Measurements from ENCODE around the gene MTOR. TPM values are rescaled to one million over a fixed set of nuclear protein-coding genes. Genes with fewer than 3 reads are reported as not detected.
"Not testable (repeated sequence)": the region's sequence is repeated elsewhere in the genome, so short reads cannot be mapped to it uniquely, and the experiment has no call there.

Gene MTOR
- total RNA-seq, 1 donor from 2014 or later: 36.1 TPM

DNA sequence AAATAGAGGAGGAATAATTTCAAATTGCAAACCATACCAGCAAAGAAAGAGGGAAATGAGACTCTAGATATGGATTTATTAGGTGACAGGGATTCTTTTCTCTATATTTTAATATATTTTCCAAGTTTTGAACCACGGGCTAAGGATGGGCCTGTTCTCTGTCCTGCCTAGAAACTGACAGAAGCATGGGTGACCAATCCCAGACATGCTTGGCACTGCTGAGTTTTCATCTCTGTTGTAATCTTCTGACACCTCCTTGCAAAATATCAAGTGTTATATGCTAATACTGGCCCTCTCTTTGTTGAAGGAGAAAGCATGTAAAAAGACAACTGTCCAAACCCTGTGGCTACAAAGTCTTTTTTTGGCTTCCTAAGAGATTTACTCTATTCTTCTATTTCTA, 74.0 kb downstream of the MTOR start:
- DNase-seq (ENCODE audit: low spot score): no peak
- intact Hi-C loops (cut with DNase I): no loop called here

DNA sequence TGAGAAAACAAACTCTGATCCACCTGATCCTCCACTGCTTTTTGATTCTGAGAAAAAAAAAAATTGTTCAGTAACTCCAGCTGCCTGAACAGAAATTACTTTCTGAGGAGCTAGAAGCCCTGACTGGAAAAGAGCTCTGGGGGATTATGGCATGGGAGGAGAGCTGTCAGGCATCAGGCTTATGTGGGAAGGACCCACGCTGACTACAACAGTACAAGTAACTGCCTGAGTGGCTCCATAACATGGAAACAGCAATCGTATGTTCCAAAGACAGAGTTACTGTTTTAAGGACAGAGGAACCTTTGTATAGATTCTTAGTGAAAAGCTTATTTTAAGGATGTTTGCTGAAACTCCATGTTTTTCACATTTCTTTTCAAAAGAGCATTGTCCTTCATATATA, 74.4 kb downstream of the MTOR start:
- DNase-seq (ENCODE audit: low spot score): no peak
- intact Hi-C loops (cut with DNase I): no loop called here

DNA sequence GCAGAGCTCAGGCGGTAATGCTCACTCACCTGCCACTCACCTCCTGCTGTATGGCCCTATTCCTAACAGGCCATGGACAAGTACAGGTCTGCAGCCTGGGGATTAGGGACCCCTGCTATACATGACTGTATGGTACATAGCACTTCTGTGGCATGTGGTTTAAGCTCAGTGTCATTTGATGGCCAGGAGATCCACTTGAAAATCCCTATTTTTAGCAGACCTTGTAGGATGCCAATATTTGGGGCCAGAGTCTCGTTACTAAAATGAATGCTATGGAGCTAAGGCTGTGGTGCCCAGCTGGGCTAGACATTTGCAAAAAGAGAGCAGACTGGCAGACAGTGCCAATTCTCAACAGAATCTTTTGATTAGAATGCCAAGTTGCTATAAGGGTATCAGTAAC, 74.9 kb downstream of the MTOR start:
- DNase-seq (ENCODE audit: low spot score): no peak
- intact Hi-C loops (cut with DNase I): no loop called here

DNA sequence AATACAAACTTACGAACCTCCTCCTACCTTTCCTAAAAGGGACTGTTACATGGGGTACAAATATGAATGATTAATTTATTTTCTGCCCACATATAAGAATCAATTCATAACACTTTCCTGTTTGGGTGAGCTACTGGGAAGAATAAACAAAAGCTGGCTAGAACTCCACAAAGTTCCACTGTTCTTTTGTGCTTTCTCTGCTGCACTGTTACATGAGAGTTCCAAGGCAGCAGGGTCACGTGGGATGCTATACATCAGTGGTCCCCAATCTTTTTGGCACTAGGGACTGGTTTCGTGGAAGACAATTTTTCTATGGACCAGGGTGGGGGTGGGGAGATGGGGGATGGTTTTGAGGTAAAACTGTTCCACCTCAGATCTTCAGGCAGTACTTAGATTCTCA, 75.4 kb downstream of the MTOR start:
- intact Hi-C loops (cut with DNase I): no loop called here
- DNase-seq (ENCODE audit: low spot score): no peak

DNA sequence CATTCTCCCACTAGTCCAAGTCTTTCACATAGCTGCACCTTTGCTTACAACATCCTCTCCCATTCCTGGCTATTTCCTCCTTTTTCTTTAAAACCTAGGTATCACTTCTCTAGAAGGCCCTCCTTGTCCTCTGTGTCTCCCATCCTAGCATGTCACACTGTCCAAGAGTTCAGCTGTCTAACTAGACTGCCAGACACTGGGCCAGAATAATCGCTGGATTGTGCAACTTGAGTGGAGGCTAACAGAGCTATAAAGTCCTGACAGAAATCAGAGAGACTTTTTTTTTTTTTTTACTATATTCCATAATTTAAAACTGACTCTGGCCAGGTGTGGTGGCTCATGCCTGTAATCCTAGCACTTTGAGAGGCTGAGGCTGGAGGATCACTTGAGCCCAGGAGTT, 77.4 kb downstream of the MTOR start:
- DNase-seq (ENCODE audit: low spot score): no peak
- intact Hi-C loops (cut with DNase I): no loop called here

DNA sequence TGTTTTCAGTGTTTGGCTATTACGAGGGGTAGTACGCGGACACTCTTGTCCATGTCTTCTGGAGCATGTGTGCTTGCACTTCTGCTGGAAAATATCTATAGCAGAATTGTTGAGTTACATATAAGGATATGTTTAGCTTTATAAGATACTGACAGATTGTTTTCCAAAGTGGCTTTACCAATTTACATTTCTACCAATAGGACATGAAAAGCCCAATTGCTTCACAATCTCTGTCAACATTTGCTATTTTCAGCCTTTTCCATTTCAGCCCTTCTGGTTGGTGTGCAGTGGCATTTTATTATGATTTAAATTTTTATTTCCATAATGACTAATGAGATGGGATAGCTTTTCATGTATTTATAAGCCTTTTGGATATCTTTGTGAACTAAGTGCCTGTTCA, 79.5 kb downstream of the MTOR start:
- intact Hi-C loops (cut with DNase I): no loop called here
- DNase-seq (ENCODE audit: low spot score): no peak

DNA sequence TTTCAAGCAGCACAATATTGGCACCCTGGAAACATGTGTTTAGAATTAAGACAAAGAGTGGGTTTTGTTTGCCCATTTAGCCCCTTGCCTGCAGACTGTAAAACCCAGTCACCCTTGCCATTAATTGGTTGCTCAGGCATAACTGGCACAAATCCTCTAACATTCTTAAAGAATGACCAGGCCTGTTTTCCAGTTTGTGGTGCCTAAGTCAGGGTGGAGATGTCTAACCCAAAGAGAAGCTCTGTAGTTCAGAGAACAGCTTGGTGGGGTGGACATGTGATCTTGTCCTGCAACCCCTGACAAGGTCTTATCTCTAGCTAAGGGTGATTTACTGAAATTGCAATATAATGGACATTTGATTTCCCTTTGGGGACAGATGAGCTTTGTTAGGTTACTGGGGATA, 82.0 kb downstream of the MTOR start:
- no peak for DNase-seq (ENCODE audit: low spot score)
- intact Hi-C loops (cut with DNase I): no loop called here

DNA sequence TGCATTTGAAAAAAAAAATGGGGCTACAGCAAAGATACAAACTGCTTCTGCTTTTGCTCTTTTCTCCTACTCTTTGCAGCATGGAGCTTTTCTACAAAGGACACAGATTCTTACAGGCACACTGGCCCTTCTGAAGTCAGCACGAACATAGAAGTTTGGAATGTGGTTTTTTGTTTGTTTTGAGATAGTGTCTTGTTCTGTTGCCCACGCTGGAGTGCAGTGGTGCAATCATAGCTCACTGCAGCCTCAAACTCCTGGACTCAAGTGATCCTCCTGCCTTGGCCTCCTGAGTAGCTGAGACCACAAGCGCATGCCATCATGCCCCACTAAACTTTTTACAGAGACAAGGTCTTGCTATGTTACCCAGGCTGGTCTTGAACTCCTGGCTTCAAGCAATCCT, 82.6 kb downstream of the MTOR start:
- intact Hi-C loops (cut with DNase I); DNase-seq (ENCODE audit: low spot score): not testable (repeated sequence)

DNA sequence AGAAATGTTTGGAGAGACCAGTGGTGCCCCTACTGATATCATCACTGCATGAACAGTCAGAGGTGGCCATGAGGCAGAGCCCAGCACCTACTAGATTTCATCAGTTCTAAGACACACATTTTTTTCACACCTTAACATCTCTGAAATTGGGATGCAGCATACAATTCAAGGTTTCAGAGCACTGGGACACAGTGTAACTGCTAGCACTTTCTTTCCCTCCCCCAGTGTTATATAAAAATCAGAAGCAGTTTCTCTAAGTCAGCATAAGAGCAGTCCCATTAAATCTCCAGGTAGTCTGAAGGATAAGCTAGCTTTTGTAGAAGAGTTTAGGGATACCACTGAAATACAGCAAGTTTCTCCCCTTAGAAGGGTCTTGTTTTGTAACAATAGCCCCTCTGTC, 83.2 kb downstream of the MTOR start:
- intact Hi-C loops (cut with DNase I): no loop called here
- no peak for DNase-seq (ENCODE audit: low spot score)

DNA sequence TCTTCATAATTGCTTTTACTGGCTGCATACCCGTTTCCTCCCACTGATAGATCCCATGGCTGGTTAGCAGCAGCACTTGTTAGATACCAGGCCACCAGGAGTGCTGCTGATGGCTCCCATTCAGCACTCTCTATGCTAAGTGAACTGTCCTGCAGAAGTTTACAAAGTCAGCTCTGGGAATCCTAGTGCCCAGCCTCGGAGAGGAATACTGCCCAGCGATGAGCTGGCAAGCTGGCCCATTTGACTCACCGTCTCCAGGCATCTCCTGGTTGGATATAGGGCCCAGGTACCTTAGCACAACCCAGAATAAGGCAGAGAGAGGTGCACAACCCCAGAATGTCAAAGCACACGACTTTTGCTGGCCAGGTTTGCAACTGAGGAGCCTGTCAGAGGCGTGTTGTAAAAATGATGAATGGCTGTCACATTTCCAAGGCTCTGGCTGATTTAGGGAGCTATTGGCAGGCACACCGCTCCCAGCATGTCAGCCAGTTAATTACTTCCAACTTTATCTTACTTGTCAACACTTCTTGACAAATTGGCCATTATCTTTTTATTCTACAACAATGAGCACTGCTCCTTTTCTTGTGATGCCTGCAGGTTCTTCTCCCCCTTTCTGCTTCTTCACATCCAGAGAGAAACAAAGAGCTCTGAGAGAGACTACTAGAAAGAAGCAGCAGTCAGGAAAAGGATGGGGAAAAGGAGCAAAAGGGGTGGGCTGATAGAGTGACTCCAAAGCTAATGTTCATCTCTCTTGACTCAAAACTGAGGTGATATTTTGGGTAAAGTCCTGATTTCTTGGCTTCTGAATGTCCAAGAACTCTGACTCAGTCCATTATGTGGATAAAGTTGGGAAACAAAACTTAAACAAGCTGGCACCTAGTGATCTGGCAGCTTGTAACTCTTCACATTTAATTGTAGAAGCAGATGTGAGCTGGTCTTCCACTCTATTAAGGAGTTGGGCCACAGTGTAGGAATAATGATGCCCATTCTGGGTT, 84.0 kb downstream of the MTOR start:
- intact Hi-C loops (cut with DNase I): no loop called here
- no peak for DNase-seq (ENCODE audit: low spot score)

DNA sequence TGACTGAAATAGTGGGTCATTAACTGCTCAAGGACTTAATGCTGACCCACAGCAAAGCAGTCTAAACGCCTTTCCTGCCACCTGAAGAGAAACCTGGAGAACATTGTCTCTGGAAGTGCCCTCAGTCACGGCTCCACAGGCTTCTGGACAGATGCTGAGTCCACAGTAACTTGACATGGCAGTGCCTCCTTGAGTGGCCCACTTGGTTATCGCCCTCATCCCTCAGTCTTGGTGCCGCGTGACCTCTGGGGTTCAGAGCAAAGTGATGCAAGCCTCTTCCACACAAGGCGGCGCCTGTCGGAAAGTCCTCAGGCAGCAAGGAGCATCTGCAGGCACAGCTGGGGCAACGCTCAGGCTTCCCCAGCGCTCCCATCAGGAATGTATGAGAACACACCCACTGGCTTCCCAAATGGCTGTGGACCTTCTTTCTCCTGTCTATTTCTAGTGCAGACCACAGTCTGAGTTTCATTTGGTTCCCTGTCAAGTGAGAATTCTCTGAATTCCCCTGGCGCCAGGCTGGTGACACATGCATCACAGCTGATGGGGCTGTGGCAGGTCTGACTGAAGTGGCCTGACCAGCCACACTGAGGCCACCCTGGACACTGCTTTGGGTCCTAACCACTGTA, 86.2 kb downstream of the MTOR start:
- intact Hi-C loops (cut with DNase I): no loop called here
- no peak for DNase-seq (ENCODE audit: low spot score)

DNA sequence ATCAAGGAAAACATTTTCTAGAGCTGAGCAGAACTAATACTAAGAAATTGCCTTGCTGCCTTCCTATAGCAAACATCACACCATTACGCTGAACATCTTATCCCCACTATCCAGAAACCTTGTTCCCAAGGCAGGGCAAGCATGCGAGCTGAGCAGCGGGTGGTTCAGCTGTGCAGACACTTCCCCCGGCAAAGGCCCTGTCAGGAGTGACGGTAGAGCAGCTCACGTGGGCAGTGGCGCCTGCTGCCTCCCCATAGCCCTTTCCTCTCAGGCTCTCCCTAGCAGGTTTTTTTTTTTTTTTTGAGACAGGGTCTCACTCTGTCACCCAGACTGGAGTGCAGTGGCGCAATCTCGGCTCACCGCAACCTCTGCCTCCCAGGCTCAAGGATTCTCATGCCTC, 86.9 kb downstream of the MTOR start:
- intact Hi-C loops (cut with DNase I): no loop called here
- DNase-seq (ENCODE audit: low spot score): no peak

DNA sequence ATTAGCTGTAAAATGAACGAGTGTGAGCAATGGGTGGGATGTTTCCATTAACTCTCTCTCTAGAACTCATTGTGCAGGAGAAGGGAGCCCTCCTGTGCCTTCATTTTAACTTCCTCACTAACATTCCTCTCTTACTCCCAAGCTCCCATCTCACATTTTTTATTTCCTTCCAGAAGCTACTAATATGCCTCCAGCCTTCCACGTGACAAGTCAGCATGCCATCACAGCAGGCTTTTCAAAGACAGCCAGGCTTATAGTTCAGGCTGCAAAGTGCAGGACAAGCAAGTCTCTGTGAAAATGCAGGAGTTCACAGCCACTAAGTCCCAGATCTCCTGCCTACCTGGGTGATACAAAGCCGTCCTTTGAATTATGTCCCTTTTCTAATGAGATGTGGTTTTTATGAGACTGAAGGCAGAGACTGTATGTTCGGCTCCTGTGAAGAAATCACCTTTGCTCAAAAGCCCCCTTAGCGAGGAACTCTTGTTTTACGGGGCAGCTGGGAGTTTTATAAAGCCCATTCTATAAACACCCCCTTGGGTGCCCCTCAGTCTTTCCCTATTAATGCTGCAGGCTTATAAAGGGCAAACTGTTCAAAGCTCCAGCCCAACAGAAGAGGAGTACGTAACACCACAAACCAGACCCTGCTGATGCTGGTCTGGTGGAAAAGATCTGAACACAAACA, 87.9 kb downstream of the MTOR start:
- intact Hi-C loops (cut with DNase I): no loop called here
- no peak for DNase-seq (ENCODE audit: low spot score)

DNA sequence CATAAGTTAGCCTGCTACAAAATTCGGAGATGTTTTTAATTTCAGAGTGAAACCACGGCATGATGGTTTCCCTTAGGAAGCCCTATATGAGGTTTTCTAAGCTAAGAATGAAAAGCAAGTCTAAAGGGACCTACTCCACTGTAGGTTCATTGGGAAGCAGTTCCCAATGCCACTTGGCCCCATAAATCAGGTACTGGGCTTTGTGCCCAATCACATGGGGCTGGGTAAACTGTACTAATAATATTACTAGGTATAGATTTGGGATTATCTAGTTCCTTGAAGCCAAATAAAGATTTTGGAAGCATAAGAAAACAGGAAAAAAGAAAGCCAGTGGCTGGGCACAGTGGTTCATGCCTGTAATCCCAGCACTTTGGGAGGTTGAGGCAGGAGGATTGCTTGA, 92.2 kb downstream of the MTOR start:
- intact Hi-C loops (cut with DNase I): no loop called here
- DNase-seq (ENCODE audit: low spot score): no peak

DNA sequence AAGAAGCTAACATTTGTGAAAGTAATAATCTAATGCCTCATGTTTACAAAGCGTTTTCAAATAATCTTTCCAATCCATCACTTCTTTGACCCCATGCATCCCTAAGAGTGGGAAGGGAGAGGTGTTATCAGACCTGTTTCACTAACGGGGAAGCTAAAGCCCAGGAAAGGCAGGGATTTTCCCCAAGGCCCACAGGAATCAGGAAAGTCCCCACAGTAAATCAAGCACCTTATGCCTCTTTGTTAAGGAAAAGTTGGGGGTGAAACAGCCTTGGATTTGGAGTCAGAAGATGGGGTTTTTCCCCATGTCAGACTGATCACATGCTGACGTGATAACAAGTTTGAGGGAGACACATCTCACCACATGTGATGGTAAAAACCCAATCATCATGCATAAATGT, 93.1 kb downstream of the MTOR start:
- intact Hi-C loops (cut with DNase I): no loop called here

DNA sequence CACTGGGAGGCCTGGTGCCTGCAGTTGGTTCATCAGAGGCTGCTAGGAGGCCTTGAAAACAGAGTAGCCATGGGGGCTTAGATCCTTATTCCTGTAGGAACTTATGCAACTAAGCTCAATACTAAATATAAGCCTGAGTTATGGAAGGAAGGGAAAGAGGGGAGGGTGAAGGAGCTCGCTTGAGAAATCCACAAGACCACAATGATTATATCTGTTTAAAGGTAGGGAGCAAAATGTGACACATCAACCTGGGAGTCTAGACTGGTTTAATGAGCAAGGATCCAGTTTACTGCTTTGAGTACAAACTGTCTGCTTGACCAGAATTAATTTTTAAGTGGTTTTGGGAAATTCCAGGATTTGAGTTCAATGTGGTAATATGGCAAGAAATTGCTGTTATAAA, 93.6 kb downstream of the MTOR start:
- intact Hi-C loops (cut with DNase I): no loop called here
- no peak for DNase-seq (ENCODE audit: low spot score)

More for the DNA sequence above, 93.1 kb downstream of the MTOR start:
- no peak for DNase-seq (ENCODE audit: low spot score)

DNA sequence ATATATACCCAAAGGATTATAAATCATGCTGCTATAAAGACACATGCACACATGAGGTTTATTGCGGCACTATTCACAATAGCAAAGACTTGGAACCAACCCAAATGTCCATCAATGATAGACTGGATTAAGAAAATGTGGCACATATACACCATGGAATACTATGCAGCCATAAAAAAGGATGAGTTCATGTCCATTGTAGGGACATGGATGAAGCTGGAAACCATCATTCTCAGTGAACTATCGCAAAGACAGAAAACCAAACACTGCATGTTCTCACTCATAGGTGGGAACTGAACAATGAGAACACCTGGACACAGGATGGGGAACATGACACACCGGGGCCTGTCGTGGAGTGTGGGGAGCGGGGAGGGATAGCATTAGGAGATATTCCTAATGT, 95.6 kb downstream of the MTOR start:
- DNase-seq (ENCODE audit: low spot score): not testable (repeated sequence)

DNA sequence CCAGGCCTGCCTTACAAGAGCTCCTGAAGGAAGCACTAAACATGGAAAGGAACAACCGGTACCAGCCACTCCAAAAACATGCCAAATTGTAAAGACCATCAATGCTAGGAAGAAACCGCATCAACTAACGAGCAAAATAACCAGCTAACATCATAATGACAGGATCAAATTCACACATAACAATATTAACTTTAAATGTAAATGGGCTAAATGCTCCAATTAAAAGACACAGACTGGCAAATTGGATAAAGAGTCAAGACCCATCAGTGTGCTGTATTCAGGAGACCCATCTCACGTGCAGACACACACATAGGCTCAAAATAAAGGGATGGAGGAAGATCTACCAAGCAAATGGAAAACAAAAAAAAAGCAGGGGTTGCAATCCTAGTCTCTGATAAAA, 99.6 kb downstream of the MTOR start:
- intact Hi-C loops (cut with DNase I); DNase-seq (ENCODE audit: low spot score): not testable (repeated sequence)

More for the DNA sequence above, 95.6 kb downstream of the MTOR start:
- intact Hi-C loops (cut with DNase I): not testable (repeated sequence)

DNA sequence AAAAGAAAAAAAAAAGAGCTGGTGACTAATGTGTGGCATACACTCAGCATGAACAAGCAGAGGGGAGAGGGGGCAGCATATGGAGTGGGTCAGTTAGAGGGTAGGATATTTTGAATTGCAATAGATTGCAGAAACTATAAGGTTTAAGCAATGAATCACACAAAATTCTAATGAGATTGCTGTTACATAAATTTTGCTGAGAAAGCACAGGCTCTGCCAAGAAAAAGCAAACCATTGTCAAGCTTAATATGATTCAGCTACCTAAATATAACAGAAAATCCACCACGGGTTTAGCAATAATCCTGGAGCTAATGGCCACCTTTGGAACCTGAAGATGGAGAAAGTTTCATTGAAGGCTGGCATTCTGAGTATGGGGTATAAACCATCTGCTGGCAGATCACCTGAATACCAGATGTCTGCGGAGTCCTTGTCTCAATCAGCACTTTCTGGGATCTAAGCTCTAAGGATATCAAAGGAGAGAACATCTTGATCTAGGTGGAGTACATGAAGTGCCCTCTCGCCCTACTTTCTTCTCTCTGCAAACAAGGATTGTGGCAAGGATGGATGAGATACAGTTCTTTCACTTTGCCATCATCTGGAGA, 103.5 kb downstream of the MTOR start:
- intact Hi-C loops (cut with DNase I): no loop called here
- DNase-seq (ENCODE audit: low spot score): no peak

DNA sequence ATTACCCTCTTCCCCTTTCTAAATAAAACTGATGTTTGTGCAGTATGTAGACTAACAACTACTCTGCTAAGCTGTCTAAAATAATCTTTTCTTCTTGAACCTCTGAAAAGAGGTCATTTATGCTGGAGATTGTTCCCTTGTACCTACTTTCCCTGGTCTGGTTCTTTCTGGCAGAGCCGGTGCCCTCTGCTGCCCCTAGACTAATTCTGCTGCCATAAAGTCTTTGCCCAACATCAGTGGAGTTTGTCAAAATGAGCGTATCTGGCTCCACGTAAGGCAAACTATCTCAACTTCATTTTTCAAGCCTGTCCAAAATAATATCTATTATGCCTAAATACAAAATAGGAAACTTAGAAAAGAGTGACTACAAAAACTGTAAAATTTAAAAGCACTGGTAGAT, 104.1 kb downstream of the MTOR start:
- intact Hi-C loops (cut with DNase I): no loop called here

More for the DNA sequence above, 104.1 kb downstream of the MTOR start:
- DNase-seq (ENCODE audit: low spot score): no peak
